ENCODE data around the gene FBXL16.
"Not testable (repeated sequence)": the region's sequence is repeated elsewhere in the genome, so short reads cannot be mapped to it uniquely, and the experiment has no call there.

FBXL16 gene

DNA sequence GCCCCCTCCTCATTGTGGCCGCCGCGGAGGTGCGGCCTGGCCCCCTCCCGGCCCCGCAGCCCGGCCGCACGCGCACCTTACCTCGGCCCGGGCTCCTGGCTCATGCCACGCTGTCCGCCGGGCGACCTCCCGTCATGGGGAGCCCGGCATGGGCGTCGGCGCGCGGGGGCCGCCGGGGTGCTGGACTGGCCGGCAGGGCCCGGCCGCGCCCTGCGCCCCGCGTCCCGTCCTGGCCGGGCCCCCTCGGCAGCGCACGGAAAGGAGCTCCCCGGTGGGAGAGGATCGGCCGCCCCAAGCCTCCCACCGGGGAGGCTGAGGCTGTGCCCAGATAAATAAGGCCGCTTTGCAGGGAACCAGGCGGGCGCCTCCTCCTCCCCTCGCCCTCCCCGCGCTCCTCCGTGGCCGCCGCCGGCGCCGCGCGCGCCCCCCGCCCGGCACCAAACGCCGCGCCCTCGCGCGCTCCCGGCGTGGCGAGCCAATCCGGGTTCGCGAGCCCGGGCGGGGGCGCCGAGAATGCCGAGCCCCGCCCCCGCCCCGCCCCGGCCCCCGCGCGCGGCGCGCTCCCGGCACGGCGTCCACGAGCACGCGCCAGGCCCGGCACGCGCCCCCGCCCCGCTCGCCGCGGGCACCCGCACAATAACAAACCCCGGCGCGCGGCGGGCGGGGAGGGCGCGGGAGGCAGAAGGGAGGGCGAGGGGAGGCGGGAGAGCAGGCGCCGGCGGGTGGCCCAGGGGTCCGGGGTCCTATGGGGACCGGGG, at the start of gene FBXL16:
Gene FBXL16 (minus strand): TSS at position 371 of the 758 bp plus-strand sequence. CDS start 8,396 bp downstream, outside the sequence.
- Histone ChIP-seq H3K36me3 (ENCODE audit: insufficient read depth, low read length) (no peaks in the 10 kb centered on the region), H3K27me3 (ENCODE audit: insufficient read depth, low read length) (peaks cover 75% of the 10 kb centered on the region), H3K27ac (ENCODE audit: low read depth, low read length) (no peak within 1 kb of the TSS), H3K4me1 (ENCODE audit: control insufficient read depth, insufficient read depth, low read length, unreplicated experiment) (peaks cover 10% of the 10 kb centered on the region), H3K4me3 (ENCODE audit: low read depth, low read length) (no peak within 1 kb of the TSS; the same call in 1 of the 2 replicates), H2AFZ (ENCODE audit: low read length, unreplicated experiment) (no peak within 1 kb of the TSS), H3K79me2 (ENCODE audit: control insufficient read depth, insufficient read depth, low read length, unreplicated experiment) (no peaks in the 10 kb centered on the region)

DNA sequence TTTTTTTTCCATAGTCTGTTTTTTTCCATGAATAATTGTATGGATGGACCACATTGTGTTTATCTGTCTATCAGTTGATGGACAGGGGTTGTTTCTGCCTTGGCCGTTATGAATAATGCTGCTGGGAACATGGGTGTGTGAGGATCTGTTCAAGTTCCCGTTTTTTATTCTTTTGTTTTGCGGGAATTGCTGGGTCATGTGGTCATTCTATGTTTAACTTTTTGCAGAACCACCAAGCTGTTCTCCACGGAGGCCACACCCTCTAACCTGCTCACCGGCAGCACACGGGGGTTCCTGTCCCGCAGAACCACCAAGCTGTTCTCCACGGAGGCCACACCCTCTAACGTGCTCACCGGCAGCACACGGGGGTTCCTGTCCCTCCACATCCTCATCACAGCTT, 49.1 kb upstream of the FBXL16 start:
- Histone ChIP-seq H2AFZ (ENCODE audit: low read length, unreplicated experiment) (no peak overlapping the region), H3K27ac (ENCODE audit: low read depth, low read length) (no peak overlapping the region), H3K27me3 (ENCODE audit: insufficient read depth, low read length) (no peaks in the 10 kb centered on the region), H3K4me3 (ENCODE audit: low read depth, low read length) (no peak overlapping the region), H3K36me3 (ENCODE audit: insufficient read depth, low read length) (no peaks in the 10 kb centered on the region), H3K4me1 (ENCODE audit: control insufficient read depth, insufficient read depth, low read length, unreplicated experiment) (no peaks in the 10 kb centered on the region), H3K79me2 (ENCODE audit: control insufficient read depth, insufficient read depth, low read length, unreplicated experiment) (no peaks in the 10 kb centered on the region)

GRCh38 chr16:754121-754607, 48.6 kb upstream of the FBXL16 start:
- H2AFZ ChIP-seq (ENCODE audit: low read length, unreplicated experiment); H3K79me2 ChIP-seq (ENCODE audit: control insufficient read depth, insufficient read depth, low read length, unreplicated experiment); H3K36me3 ChIP-seq (ENCODE audit: insufficient read depth, low read length); H3K27ac ChIP-seq (ENCODE audit: low read depth, low read length); H3K4me1 ChIP-seq (ENCODE audit: control insufficient read depth, insufficient read depth, low read length, unreplicated experiment); H3K4me3 ChIP-seq (ENCODE audit: low read depth, low read length); H3K27me3 ChIP-seq (ENCODE audit: insufficient read depth, low read length): not testable (repeated sequence)

DNA sequence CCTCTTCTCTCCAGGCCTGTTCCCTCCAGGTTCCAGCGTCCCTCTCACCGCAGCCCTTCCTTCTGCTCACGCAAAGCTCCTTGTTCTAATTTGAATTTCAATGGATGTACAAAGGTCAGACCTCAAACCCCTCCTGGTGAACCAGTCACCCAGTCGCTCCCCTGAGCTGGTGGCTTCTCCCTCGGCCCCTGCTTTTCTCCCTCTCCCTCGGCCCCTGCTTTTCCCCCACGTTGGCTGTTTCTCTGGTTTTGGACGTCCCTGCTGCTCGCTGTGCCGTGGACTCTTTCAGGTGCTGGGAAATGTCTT, 46.4 kb upstream of the FBXL16 start:
- Histone ChIP-seq H2AFZ (ENCODE audit: low read length, unreplicated experiment) (no peak overlapping the region), H3K4me1 (ENCODE audit: control insufficient read depth, insufficient read depth, low read length, unreplicated experiment) (no peaks in the 10 kb centered on the region), H3K27me3 (ENCODE audit: insufficient read depth, low read length) (no peaks in the 10 kb centered on the region), H3K27ac (ENCODE audit: low read depth, low read length) (no peak overlapping the region), H3K4me3 (ENCODE audit: low read depth, low read length) (no peak overlapping the region), H3K36me3 (ENCODE audit: insufficient read depth, low read length) (no peaks in the 10 kb centered on the region), H3K79me2 (ENCODE audit: control insufficient read depth, insufficient read depth, low read length, unreplicated experiment) (no peaks in the 10 kb centered on the region)

- no peak overlapping the region for H3K4me3 ChIP-seq (ENCODE audit: low read depth, low read length)
- H3K79me2 ChIP-seq (ENCODE audit: control insufficient read depth, insufficient read depth, low read length, unreplicated experiment), result no peaks in the 10 kb centered on the region
- H2AFZ ChIP-seq (ENCODE audit: low read length, unreplicated experiment), result no peak overlapping the region
- no peaks in the 10 kb centered on the region for H3K27me3 ChIP-seq (ENCODE audit: insufficient read depth, low read length)
- H3K36me3 ChIP-seq (ENCODE audit: insufficient read depth, low read length), result no peaks in the 10 kb centered on the region
- H3K27ac ChIP-seq (ENCODE audit: low read depth, low read length), result no peak overlapping the region
- H3K4me1 ChIP-seq (ENCODE audit: control insufficient read depth, insufficient read depth, low read length, unreplicated experiment), result no peaks in the 10 kb centered on the region
Observed at GRCh38 chr16:751152-752006, 45.8 kb upstream of the FBXL16 start.

GRCh38 chr16:750485-750884, 44.9 kb upstream of the FBXL16 start:
- no peak overlapping the region for H3K27ac ChIP-seq (ENCODE audit: low read depth, low read length)

DNA sequence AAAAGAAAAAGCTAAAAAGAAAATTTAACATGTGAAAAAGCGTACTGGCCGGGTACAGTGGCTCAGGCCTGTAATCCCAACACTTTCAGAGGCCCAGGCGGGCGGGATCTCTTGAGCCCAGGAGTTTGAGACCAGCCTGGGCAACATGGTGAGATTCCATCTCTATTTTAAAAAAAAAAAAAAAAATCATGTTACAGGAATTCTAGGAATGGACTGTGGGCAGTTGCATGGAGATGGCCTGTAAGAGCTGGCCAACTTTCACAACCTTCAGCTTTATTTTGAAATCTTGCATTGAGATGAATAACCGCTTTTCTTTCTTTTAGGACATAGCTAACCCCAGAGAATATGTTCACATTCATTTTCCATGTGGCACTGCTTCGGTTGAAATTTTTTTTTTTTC, 43.4 kb upstream of the FBXL16 start:
- Histone ChIP-seq H3K27ac (ENCODE audit: low read depth, low read length) (no peak overlapping the region), H3K27me3 (ENCODE audit: insufficient read depth, low read length) (no peaks in the 10 kb centered on the region), H3K4me1 (ENCODE audit: control insufficient read depth, insufficient read depth, low read length, unreplicated experiment) (no peaks in the 10 kb centered on the region), H3K36me3 (ENCODE audit: insufficient read depth, low read length) (no peaks in the 10 kb centered on the region), H3K4me3 (ENCODE audit: low read depth, low read length) (no peak overlapping the region), H3K79me2 (ENCODE audit: control insufficient read depth, insufficient read depth, low read length, unreplicated experiment) (no peaks in the 10 kb centered on the region), H2AFZ (ENCODE audit: low read length, unreplicated experiment) (no peak overlapping the region)

More at GRCh38 chr16:750485-750884, 44.9 kb upstream of the FBXL16 start:
- Histone ChIP-seq H3K27me3 (ENCODE audit: insufficient read depth, low read length) (no peaks in the 10 kb centered on the region), H3K79me2 (ENCODE audit: control insufficient read depth, insufficient read depth, low read length, unreplicated experiment) (no peaks in the 10 kb centered on the region), H2AFZ (ENCODE audit: low read length, unreplicated experiment) (no peak overlapping the region), H3K4me1 (ENCODE audit: control insufficient read depth, insufficient read depth, low read length, unreplicated experiment) (no peaks in the 10 kb centered on the region), H3K4me3 (ENCODE audit: low read depth, low read length) (no peak overlapping the region), H3K36me3 (ENCODE audit: insufficient read depth, low read length) (no peaks in the 10 kb centered on the region)

DNA sequence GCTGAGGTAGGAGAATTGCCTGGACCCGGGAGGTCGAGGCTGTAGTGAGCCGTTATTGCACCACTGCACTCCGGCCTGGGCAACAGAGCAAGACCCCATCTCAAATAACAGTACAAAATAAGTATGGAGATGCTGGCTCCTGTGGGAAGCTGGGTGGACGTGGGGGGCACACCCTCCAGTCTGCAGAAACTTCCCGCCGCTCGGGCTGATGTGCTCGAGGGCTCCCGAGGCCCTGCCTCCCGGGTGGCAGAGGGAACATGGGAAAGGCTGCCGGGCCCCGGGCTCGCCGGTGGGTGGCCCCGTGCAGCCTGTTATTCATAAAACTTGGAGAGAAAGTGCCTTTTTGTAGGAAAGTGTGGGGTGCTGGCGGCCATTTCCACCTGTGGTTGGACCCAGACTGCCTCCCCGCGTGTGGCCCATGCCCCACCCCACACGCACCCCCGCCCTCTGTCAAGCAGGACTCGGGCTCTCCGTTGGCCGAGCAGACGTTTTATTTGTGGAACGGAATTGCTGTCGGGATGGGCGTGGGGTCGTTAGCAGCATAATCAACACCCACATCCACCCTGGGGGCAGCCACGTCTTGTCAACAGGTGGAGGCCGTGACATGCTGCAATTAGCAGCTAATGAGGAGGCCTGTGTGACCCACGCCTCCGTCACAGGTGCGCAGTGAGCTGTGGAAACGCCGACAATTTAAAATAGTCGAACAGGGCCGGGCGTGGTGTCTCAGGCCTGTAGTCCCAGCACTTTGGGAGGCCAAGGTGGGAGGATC, 42.6 kb upstream of the FBXL16 start:
- H3K4me3 ChIP-seq (ENCODE audit: low read depth, low read length), result no peak overlapping the region
- H3K79me2 ChIP-seq (ENCODE audit: control insufficient read depth, insufficient read depth, low read length, unreplicated experiment), result no peaks in the 10 kb centered on the region
- no peak overlapping the region for H2AFZ ChIP-seq (ENCODE audit: low read length, unreplicated experiment)
- no peaks in the 10 kb centered on the region for H3K27me3 ChIP-seq (ENCODE audit: insufficient read depth, low read length)
- no peaks in the 10 kb centered on the region for H3K4me1 ChIP-seq (ENCODE audit: control insufficient read depth, insufficient read depth, low read length, unreplicated experiment)
- H3K27ac ChIP-seq (ENCODE audit: low read depth, low read length), result no peak overlapping the region
- no peaks in the 10 kb centered on the region for H3K36me3 ChIP-seq (ENCODE audit: insufficient read depth, low read length)

DNA sequence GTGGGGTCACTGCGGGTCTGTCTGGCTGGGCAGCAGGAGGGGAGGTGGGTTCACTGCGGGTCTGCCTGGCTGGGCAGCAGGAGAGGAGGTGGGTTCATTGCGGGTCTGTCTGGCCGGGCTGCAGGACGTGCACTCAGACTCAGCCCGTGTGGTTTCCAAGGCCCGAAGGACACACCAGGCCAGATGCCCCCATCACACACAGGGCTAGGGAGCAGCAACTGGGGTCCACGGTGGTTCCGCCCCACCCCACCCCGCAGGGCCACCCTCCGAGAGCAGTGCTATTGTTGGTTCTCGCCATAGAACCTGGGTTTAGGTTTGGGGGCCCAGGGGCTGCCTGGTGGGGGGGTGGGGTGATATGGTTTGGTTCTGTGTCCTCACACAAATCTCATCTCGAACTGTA, 41.0 kb upstream of the FBXL16 start:
- Histone ChIP-seq H3K27ac (ENCODE audit: low read depth, low read length) (no peak overlapping the region), H2AFZ (ENCODE audit: low read length, unreplicated experiment) (no peak overlapping the region), H3K4me1 (ENCODE audit: control insufficient read depth, insufficient read depth, low read length, unreplicated experiment) (no peaks in the 10 kb centered on the region), H3K4me3 (ENCODE audit: low read depth, low read length) (no peak overlapping the region), H3K36me3 (ENCODE audit: insufficient read depth, low read length) (no peaks in the 10 kb centered on the region), H3K79me2 (ENCODE audit: control insufficient read depth, insufficient read depth, low read length, unreplicated experiment) (no peaks in the 10 kb centered on the region), H3K27me3 (ENCODE audit: insufficient read depth, low read length) (no peaks in the 10 kb centered on the region)

DNA sequence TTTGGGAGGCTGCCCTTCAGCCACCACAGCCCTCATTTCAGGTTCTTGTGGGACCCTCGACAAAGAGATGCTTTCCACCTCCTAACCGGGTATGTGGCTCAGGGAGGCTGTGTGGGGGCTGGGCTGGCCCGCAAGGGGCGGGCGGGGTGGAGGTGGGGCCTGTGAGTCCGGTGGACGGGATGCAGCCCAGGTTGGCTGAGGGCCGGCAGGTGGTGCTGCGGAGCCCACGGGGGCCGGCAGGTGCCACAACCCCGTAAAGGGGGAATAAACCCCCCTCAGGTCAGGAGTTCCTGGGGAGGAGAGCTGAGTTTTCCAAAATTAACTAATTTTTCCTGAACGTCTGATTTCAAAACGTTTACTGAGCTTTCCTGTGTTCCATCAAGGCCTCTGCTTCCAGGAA, 40.1 kb upstream of the FBXL16 start:
- no peaks in the 10 kb centered on the region for H3K36me3 ChIP-seq (ENCODE audit: insufficient read depth, low read length)
- H3K79me2 ChIP-seq (ENCODE audit: control insufficient read depth, insufficient read depth, low read length, unreplicated experiment), result no peaks in the 10 kb centered on the region
- no peak overlapping the region for H3K4me3 ChIP-seq (ENCODE audit: low read depth, low read length)
- no peak overlapping the region for H2AFZ ChIP-seq (ENCODE audit: low read length, unreplicated experiment)
- no peak overlapping the region for H3K27ac ChIP-seq (ENCODE audit: low read depth, low read length)
- H3K4me1 ChIP-seq (ENCODE audit: control insufficient read depth, insufficient read depth, low read length, unreplicated experiment), result no peaks in the 10 kb centered on the region
- no peaks in the 10 kb centered on the region for H3K27me3 ChIP-seq (ENCODE audit: insufficient read depth, low read length)
